ENCODE results near the gene RNF217.
"Not testable (repeated sequence)": the region's sequence is repeated elsewhere in the genome, so short reads cannot be mapped to it uniquely, and the experiment has no call there.

Gene RNF217

DNA sequence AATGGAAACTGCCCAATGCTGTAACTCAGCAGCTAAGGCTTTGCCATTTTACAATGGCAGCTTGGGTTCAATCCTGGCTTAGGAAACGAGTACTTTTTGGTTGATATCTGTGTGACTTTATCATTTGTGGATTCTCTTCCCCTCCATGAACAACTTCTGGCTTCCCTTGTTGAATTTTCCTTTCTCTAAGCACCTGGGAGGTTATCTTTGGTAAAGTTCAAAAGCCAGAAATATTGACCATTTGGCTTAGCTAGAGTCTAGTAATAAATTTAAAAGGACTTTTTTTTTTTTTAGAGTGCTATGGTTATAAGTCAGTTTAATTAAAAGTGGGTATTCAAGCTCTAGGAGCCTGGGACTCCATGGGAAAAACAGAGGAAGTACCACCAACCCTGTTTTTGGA lies 159.7 kb downstream of the RNF217 start:
- no peaks in the 10 kb centered on the region for H3K9me3 Mint-ChIP-seq
- ATAC-seq (no peak), DNase-seq (ENCODE audit: low spot score in 2 of 2) (no peak)
- H3K27ac Mint-ChIP-seq = no peak overlapping the region
- H3K4me1 Mint-ChIP-seq = no peaks in the 10 kb centered on the region
- H3K36me3 Mint-ChIP-seq = no peaks in the 10 kb centered on the region
- H3K4me3 Mint-ChIP-seq = no peak overlapping the region

DNA sequence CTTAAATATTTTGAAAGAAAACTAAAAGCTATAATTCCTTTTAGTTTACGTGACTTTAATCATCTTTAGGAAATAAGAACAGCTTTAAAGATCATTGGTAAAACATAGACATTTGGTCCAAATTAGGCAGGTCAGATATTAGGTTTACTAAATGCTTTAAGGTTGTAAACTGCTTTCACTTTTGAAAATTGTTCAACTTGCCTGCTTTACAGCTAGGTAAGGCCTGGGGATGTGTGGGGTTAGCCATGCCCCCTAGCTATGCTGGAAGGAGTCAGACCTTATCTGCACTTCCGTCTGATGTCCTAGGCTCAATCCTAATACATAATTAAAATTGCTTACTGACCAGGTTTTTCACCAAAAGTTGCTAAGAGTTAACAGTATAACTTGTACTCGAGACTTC lies 160.8 kb downstream of the RNF217 start:
- ATAC-seq (no peak), DNase-seq (ENCODE audit: low spot score in 2 of 2) (no peak)
- Mint-ChIP-seq H3K36me3 (no peaks in the 10 kb centered on the region), H3K27ac (no peak overlapping the region), H3K4me3 (no peak overlapping the region), H3K4me1 (no peaks in the 10 kb centered on the region), H3K9me3 (no peaks in the 10 kb centered on the region)

- Mint-ChIP-seq H3K9me3 (no peaks in the 10 kb centered on the region), H3K36me3 (no peaks in the 10 kb centered on the region), H3K4me1 (no peaks in the 10 kb centered on the region), H3K4me3 (no peak overlapping the region), H3K27ac (no peak overlapping the region)
- no peak for DNase-seq (ENCODE audit: low spot score in 2 of 2)
- no peak for ATAC-seq
Measured at GRCh38 chr6:125123468-125124048, 161.3 kb downstream of the RNF217 start.

DNA sequence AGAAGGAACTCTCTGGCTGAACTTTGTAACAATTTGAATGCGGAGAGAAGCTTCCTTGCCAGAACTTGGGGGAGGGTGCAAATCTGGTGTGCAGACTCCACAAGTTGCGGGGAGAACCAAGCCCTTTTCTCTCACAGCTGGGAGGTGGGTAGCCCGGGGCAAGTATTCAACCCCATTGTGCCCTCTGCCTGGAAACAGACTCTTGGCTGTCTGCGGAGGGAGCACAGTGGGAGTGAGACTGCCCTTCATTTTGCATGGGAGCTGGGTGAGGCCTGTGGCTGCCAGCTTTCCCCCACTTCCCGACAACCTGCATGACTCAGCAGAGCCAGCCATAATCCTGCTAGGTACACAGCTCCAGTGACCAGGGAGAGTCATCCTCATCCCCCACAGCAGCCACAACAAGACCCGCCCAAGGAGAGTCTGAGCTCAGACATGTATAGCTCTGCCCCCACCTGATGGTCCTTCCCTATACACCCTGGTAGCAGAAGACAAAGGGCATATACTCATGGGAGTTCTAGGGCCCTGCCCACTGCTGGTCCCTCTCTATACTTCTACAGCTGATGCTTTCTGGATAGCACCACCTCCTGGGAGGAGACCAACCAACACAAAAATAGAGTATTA lies 161.9 kb downstream of the RNF217 start:
- Mint-ChIP-seq H3K27ac (no peak overlapping the region), H3K36me3 (no peaks in the 10 kb centered on the region), H3K4me3 (no peak overlapping the region), H3K4me1 (no peaks in the 10 kb centered on the region), H3K9me3 (no peaks in the 10 kb centered on the region)
- DNase-seq (ENCODE audit: low spot score in 2 of 2) = no peak
- ATAC-seq = no peak

DNA sequence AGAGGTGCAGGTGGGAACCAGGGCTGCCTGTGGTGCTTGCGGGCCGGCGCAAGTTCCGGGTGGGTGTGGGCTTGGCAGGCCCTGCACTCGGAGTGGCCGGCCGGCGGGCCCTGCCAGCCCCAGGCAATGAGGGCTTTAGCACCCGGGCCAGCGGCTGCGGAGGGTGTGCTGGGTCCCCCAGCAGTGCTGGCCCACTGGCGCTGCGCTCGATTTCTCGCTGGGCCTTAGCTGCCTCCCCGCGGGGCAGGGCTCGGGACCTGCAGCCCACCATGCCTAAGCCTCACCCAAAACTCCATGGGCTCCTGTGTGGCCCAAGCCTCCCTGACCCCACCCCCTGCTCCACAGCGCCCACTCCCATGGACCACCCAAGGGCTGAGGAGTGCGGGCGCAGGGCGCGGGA lies 163.6 kb downstream of the RNF217 start:
- not testable (repeated sequence) for H3K4me3 Mint-ChIP-seq; H3K36me3 Mint-ChIP-seq; H3K27ac Mint-ChIP-seq; DNase-seq (ENCODE audit: low spot score in 2 of 2); ATAC-seq; H3K4me1 Mint-ChIP-seq; H3K9me3 Mint-ChIP-seq

DNA sequence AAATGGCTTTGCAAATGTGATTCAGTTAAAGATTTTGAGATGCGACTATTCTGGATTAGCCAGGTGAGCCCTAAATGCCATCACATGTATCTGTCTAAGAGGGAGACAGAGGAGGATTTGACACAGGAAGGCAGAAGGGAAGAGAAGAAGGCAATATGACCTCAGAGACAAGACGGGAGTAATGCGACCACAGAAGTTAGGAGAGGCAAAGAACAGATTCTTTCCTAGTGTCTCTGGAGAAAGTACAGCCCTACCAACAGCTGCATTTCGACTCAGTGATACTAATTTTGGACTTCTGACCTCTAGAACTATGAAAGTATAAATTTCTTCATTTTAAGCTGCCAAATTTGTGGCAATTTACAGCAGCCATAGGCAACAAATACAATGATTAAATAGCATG lies 167.1 kb downstream of the RNF217 start:
- DNase-seq (ENCODE audit: low spot score in 2 of 2) = no peak
- Mint-ChIP-seq H3K4me1 (no peaks in the 10 kb centered on the region), H3K4me3 (no peak overlapping the region), H3K27ac (no peak overlapping the region), H3K36me3 (no peaks in the 10 kb centered on the region), H3K9me3 (no peaks in the 10 kb centered on the region)
- ATAC-seq = no peak

DNA sequence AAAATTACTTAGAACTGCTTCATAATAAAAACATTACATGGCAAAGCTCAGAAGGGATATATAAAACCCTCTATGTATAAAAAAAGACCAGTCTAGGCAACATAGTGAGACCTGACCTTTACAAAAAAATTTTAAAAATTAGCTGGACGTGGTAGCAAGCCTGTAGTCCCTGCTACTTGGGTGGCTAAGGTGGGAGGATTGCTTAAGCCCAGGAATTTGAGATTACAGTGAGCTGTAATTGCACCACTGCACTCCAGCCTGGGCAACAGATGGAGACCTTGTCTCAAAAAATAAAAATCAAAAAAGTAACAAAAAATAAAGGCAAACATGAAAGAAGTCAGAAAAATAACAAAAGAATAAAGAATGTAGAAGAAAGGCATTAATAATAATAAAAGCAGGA lies 169.8 kb downstream of the RNF217 start:
- ATAC-seq (no peak), DNase-seq (ENCODE audit: low spot score in 2 of 2) (no peak)
- Mint-ChIP-seq H3K9me3 (no peaks in the 10 kb centered on the region), H3K4me3 (no peak overlapping the region), H3K27ac (no peak overlapping the region), H3K4me1 (no peaks in the 10 kb centered on the region), H3K36me3 (no peaks in the 10 kb centered on the region)

DNA sequence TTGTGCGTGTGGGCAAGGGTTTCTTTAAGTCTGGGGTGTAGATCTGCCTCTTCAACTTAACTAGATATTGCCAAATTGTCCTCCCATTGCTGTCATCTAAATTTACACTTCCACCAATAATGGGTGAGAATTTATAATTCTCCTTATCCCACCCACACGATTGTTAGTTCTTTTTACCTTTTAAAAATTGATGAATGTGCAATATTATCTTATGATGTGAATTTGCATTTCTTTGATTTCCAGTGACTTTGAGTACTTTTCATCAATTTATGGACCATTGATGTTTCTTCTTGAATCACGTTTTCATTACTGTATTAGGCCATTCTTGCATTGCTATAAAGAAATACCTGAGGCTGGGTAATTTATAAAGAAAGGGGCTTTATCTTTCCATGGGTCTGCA lies 174.1 kb downstream of the RNF217 start:
- Mint-ChIP-seq H3K9me3 (no peaks in the 10 kb centered on the region), H3K27ac (no peak overlapping the region), H3K4me1 (no peaks in the 10 kb centered on the region), H3K4me3 (no peak overlapping the region), H3K36me3 (no peaks in the 10 kb centered on the region)
- DNase-seq (ENCODE audit: low spot score in 2 of 2) (no peak), ATAC-seq (no peak)

GRCh38 chr6:125138083-125138482 lies 175.8 kb downstream of the RNF217 start:
- Mint-ChIP-seq H3K27ac (no peak overlapping the region), H3K36me3 (no peaks in the 10 kb centered on the region), H3K4me1 (no peaks in the 10 kb centered on the region), H3K9me3 (no peaks in the 10 kb centered on the region), H3K4me3 (no peak overlapping the region)
- ATAC-seq (no peak), DNase-seq (ENCODE audit: low spot score in 2 of 2) (no peak)

- Mint-ChIP-seq H3K36me3 (no peaks in the 10 kb centered on the region), H3K4me1 (no peaks in the 10 kb centered on the region), H3K9me3 (no peaks in the 10 kb centered on the region), H3K4me3 (no peak overlapping the region), H3K27ac (no peak overlapping the region)
- ATAC-seq = no peak
- no peak for DNase-seq (ENCODE audit: low spot score in 2 of 2)
Measured at GRCh38 chr6:125140808-125141207, 178.6 kb downstream of the RNF217 start.

Data from stimulated activated effector memory CD8-positive, alpha-beta T cell treated with anti-CD3 and anti-CD28 coated beads, Interleukin-12 subunit alpha, Interleukin-12 subunit beta, amount 100 ng/mL, for 72 hours (primary cell).